NK-92 treated with Interleukin-12 subunit alpha and Interleukin-12 subunit beta, amount 100 ng/mL, for 24 hours (cell line): Measurements from ENCODE around the gene CXCR6.
A peak's percentile ranks its signal among the peaks of the same experiment; 100 is the strongest.

Source experiments
- DNase-seq: peaks from one replicate; lab custom pipeline; 2025; lab: John Stamatoyannopoulos, UW

Gene CXCR6

GRCh38 chr3:45943207-45943846, at the start of gene CXCR6:
TSS of gene CXCR6 (plus strand) at chr3:45943464. CDS start at chr3:45946482, 3,018 bp downstream.
- DNase-seq: no peak

DNA sequence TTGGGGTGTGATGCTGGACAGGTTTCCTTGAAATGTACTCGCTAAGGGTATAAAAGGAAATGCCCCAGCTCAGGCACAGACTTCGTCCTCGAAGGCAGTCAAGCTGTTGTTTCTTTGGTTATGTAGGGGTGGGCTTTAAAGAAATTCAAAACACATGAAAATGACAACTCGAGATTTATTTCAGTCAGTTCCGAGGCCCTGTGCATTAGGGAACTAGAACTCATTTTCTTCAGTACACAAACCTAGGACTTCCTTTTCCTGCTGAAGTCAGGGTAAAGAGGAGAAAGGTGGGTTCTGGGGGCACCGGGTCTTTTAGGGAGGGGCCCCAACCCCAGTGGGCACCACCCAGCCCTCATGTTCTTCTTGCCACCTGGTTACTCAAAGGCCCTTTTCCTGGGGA, 49.2 kb upstream of the CXCR6 start:
- no peak for DNase-seq

- no peak for DNase-seq
These were observed 47.4 kb upstream of the CXCR6 start for GRCh38 chr3:45895686-45896468.

GRCh38 chr3:45896956-45897355, 46.3 kb upstream of the CXCR6 start:
- no peak for DNase-seq

GRCh38 chr3:45904931-45905330, 38.3 kb upstream of the CXCR6 start:
- no peak for DNase-seq

DNA sequence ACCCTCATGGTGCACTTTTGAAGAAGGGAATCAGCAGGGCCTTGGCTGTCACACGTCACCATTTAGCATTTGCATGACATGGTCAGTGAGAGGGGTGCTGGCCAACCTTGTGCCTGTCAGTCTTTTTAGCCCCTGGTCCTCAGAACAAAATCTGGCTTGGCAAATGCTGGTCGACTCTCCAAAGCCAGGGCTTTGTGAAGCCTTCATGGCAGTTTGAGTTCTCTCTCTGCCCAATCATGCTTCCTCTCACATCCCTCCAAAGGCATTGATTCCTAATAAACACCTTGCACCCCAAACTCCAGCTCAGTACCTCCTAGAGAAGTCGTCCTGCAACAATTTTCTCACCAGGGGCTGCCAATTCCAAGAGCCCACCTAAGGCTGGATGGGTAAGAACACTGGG, 37.5 kb upstream of the CXCR6 start:
- DNase-seq: no peak

GRCh38 chr3:45906681-45907407, 36.4 kb upstream of the CXCR6 start:
- no peak for DNase-seq

GRCh38 chr3:45907769-45908705, 35.2 kb upstream of the CXCR6 start:
- DNase-seq: no peak

- DNase-seq: no peak
These were observed 34.5 kb upstream of the CXCR6 start for GRCh38 chr3:45908761-45909160.

GRCh38 chr3:45909542-45909941, 33.7 kb upstream of the CXCR6 start:
- no peak for DNase-seq

DNA sequence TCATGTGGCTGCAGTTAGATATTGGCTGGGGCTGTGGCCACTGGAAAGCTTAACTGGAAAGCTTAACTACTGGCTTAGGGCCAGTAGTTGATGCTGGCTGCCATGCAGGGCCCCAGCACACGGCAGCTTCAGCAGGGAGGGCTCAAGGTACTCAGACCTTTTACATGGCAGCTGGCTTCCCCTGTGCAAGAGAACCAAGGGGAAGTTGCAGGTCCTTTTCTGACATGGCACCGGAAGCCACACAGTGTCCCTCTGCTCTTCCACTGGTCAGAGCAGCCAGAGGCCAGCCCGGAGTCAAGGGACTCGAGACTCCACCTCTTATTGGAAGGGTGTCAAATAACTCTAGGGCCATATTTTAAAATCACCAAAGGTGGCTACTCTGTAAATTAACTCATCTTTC, 32.4 kb upstream of the CXCR6 start:
- DNase-seq: no peak

- no peak for DNase-seq
These were observed 31.6 kb upstream of the CXCR6 start for GRCh38 chr3:45911511-45912226.

GRCh38 chr3:45912435-45912834, 30.8 kb upstream of the CXCR6 start:
- DNase-seq: no peak

GRCh38 chr3:45914362-45915058, 28.8 kb upstream of the CXCR6 start:
- DNase-seq: no peak

GRCh38 chr3:45915059-45915439, 28.2 kb upstream of the CXCR6 start:
- no peak for DNase-seq

GRCh38 chr3:45915518-45916231, 27.6 kb upstream of the CXCR6 start:
- DNase-seq: peak; percentile 80

GRCh38 chr3:45917146-45917898, 25.9 kb upstream of the CXCR6 start:
- no peak for DNase-seq

DNA sequence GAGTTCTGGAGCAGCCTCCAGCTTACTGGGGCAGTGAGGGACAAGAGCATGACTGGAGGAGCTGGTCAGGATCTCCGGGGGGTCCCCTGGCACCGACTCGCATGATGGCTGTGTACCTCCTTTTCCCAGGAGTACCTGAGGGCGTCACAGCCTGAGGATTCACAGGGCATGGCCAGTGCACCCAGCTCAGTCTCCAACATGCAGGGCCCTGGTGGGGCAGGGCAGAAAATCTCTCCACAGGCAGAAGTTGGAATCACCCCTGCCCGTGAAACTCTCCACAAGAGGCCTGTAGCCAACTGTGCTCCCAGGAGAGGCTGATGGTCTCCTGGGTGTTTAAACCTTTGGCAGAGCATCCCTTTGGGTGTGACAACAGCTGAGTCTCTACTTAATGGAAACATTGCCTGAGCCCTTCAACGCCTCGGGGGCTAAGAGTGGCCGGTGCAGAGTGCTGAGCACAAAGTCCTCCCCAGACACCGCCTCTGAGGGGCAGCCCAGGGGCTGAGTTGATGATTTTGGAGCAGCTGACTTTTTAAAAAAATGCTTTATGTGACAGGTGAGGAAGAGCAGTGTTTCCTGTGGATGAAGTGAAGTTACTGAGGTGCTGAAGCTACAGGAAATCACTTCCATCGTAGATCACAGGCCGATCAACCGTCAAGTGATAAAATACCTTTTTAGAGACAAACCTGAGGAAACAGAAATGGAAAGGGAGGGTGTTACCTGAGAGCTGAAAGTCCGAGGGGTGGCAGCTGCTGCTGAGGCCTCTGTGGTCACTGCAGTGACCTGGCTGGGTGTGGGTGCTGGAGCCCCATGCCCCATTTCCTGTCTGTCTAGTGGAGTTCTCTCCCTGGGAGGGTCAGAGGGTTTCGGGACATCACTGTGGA, 21.9 kb upstream of the CXCR6 start:
- DNase-seq: no peak
